CD14-positive monocyte (primary cell): ENCODE data around the gene SLC6A16. TPM values are rescaled to one million over a fixed set of nuclear protein-coding genes. Genes with fewer than 3 reads are reported as not detected.

Source experiments
- DNase-seq, 3 donors: peaks; one replicate each; pipeline ENCODE4 v3.0.0-alpha.2; 2011 to 2022
- H2AFZ ChIP-seq: 2 replicates; pipeline ENCODE4 v1.6.0; 2012; ENCODE audit warnings: mild to moderate bottlenecking, low read depth, low read length, inconsistent platforms; ENCODE audit not compliant: insufficient read depth, poor library complexity, severe bottlenecking
- H3K27ac ChIP-seq, 2 donors: 1 replicate in 1 of 2; 2 replicates in 1 of 2; pipeline ENCODE4 v1.5.1; 2012 to 2013; ENCODE audit warnings: low read length in 2 of 2, control low read depth in 1 of 2, inconsistent platforms in 1 of 2, low read depth in 1 of 2, mild to moderate bottlenecking in 1 of 2
- H3K27me3 ChIP-seq, 2 donors: one replicate each; pipeline versions ENCODE4 v1.6.0 to v1.6.1; 2011 to 2013; ENCODE audit warnings: low read length in 2 of 2; ENCODE audit not compliant: control insufficient read depth in 2 of 2, insufficient read depth in 2 of 2
- H3K36me3 ChIP-seq, 2 donors: replicated peaks in 1 of 2; 1 replicate in 1 of 2; 2 replicates in 1 of 2; pipeline versions ENCODE4 v1.5.1 to v1.6.1; 2012 to 2013; ENCODE audit warnings: low read length in 2 of 2, control low read depth in 1 of 2, inconsistent platforms in 1 of 2, mild to moderate bottlenecking in 1 of 2; ENCODE audit not compliant: insufficient read depth in 2 of 2, control insufficient read depth in 1 of 2
- H3K4me1 ChIP-seq, 2 donors: 1 replicate in 1 of 2; 2 replicates in 1 of 2; pipeline versions ENCODE4 v1.5.1 to v1.6.1; 2012 to 2013; ENCODE audit warnings: low read length in 2 of 2, control low read depth in 1 of 2, inconsistent platforms in 1 of 2, mild to moderate bottlenecking in 1 of 2, moderate library complexity in 1 of 2; ENCODE audit not compliant: insufficient read depth in 2 of 2, control insufficient read depth in 1 of 2
- H3K4me2 ChIP-seq: replicated peaks from 2 replicates; pipeline ENCODE3; 2012; ENCODE audit warnings: low read length, moderate library complexity, mild to moderate bottlenecking; ENCODE audit not compliant: poor library complexity, severe bottlenecking; ENCODE audit errors: extremely low read depth
- H3K4me3 ChIP-seq, 3 experiments: fragments of 200-600 bp in 1 of 3; sonication (generic) in 1 of 3; replicated peaks in 1 of 3; 1 replicate in 2 of 3; 2 replicates in 1 of 3; pipeline ENCODE4 v1.5.1; 2011 to 2013; ENCODE audit warnings: low read length in 3 of 3, mild to moderate bottlenecking in 3 of 3, control low read depth in 2 of 3, low read depth in 2 of 3, inconsistent platforms in 1 of 3, moderate library complexity in 1 of 3
- H3K79me2 ChIP-seq: 2 replicates; pipeline ENCODE4 v1.6.0; 2012; ENCODE audit warnings: mild to moderate bottlenecking, control low read depth, inconsistent platforms, low read length, moderate library complexity; ENCODE audit not compliant: insufficient read depth
- H3K9ac ChIP-seq: 2 replicates; pipeline ENCODE4 v1.6.0; 2017; ENCODE audit warnings: low read length, mild to moderate bottlenecking; ENCODE audit not compliant: insufficient read depth, poor library complexity, severe bottlenecking
- H3K9me3 ChIP-seq, 2 donors: replicated peaks in 1 of 2; 1 replicate in 1 of 2; 2 replicates in 1 of 2; pipeline versions ENCODE4 v1.5.1 to v1.6.1; 2012 to 2013; ENCODE audit warnings: low read length in 2 of 2, control low read depth in 1 of 2; ENCODE audit not compliant: control insufficient read depth in 1 of 2, insufficient read depth in 1 of 2
- H4K20me1 ChIP-seq: 2 replicates; pipeline ENCODE4 v1.6.0; 2012; ENCODE audit warnings: mild to moderate bottlenecking, low read length, control low read depth, moderate library complexity; ENCODE audit not compliant: insufficient read depth
- H3K27ac Mint-ChIP-seq, 7 donors: one replicate each; pipeline ENCODE4 v1.8.0; 2020; ENCODE audit warnings: mild to moderate bottlenecking in 7 of 7, mixed read lengths in 7 of 7, moderate library complexity in 6 of 7, inconsistent platforms in 2 of 7
- H3K27me3 Mint-ChIP-seq, 3 donors: one replicate each; pipeline ENCODE4 v1.8.0; 2021 to 2022; ENCODE audit warnings: low read depth in 3 of 3, mild to moderate bottlenecking in 3 of 3, mixed read lengths in 3 of 3, moderate library complexity in 3 of 3, inconsistent platforms in 1 of 3
- H3K36me3 Mint-ChIP-seq, 2 donors: one replicate each; pipeline ENCODE4 v1.8.0; 2020; ENCODE audit warnings: mixed read lengths in 2 of 2, inconsistent platforms in 1 of 2, mild to moderate bottlenecking in 1 of 2
- H3K4me1 Mint-ChIP-seq: one replicate; pipeline ENCODE4 v1.8.0; 2020; ENCODE audit warnings: mild to moderate bottlenecking, mixed read lengths
- H3K4me3 Mint-ChIP-seq, 2 donors: one replicate each; pipeline ENCODE4 v1.8.0; 2020; ENCODE audit warnings: mild to moderate bottlenecking in 2 of 2, mixed read lengths in 2 of 2, moderate library complexity in 1 of 2
- H3K9me3 Mint-ChIP-seq, 7 donors: one replicate each; pipeline ENCODE4 v1.8.0; 2020 to 2022; ENCODE audit warnings: mixed read lengths in 7 of 7, mild to moderate bottlenecking in 6 of 7, moderate library complexity in 6 of 7, inconsistent platforms in 2 of 7
- WGBS: methylation state at CpG from one replicate; pipeline ENCODE4 v1.1.5; 2013; ENCODE audit warnings: missing lambda C conversion rate; ENCODE audit not compliant: insufficient coverage; 5-methylcytosine and 5-hydroxymethylcytosine counted together
- intact Hi-C, 2 donors: fragments of 100-400 bp; cut with micrococcal nuclease; formaldehyde crosslinking; loops; one replicate each; pipeline versions ENCODE4 v1.15.0 to v1.15.1; 2023
- polyA plus RNA-seq, 3 donors: library from polyadenylated mRNA; depleted of rRNA in 1 of 3; unstranded in 2 of 3; stranded (reverse) in 1 of 3; fragments of 300-500 nt in 2 of 3; fragments of >200 nt in 1 of 3; fragmentation: Illumina TruSeq in 2 of 3; gene quantifications; 1 replicate in 2 of 3; 2 replicates in 1 of 3; pipeline ENCODE4 v1.2.3, GENCODE V29; 2012 to 2021
- TF ChIP-seq, protein P1 (sequence below): fragments of 200-600 bp; IDR thresholded peaks from one replicate; pipeline ENCODE4 v1.8.0; 2022; ENCODE audit warnings: antibody characterized with exemption, mild to moderate bottlenecking

Gene SLC6A16
- polyA plus RNA-seq, 3 donors: 0.21 to 1.5 (median 0.55) TPM

- H2AFZ ChIP-seq: no peak overlapping the region
- H3K4me1 Mint-ChIP-seq: peaks cover 62% of the 10 kb centered on the region
- peak overlapping the region in 5 of 7 donors; percentile 16 to 100 (median 81) for H3K27ac Mint-ChIP-seq
- peaks cover 47 to 70% of the 10 kb centered on the region in 2 donors for H3K4me1 ChIP-seq
- H3K27ac ChIP-seq: peak overlapping the region in 1 of 2 donors; percentile 95
- peak overlapping the region in 1 of 3 experiments; percentile 98 for H3K4me3 ChIP-seq
- H3K4me3 Mint-ChIP-seq: peak overlapping the region in 1 of 2 donors; percentile 96
- H3K36me3 ChIP-seq: peaks cover 22 to 40% of the 10 kb centered on the region in 2 donors
- H3K9me3 Mint-ChIP-seq: peaks cover 0 to 6% (median 0%) of the 10 kb centered on the region in 7 donors
- no peaks in the 10 kb centered on the region for H3K27me3 ChIP-seq
- H4K20me1 ChIP-seq: peaks cover 39% of the 10 kb centered on the region
- H3K27me3 Mint-ChIP-seq: peaks cover 0 to 3% (median 2%) of the 10 kb centered on the region in 3 donors
- whole genome bisulfite sequencing: 96% methylated on average over 12 of the region's 19 CpGs
- H3K9ac ChIP-seq: peak overlapping the region; percentile 47
- H3K36me3 Mint-ChIP-seq: peaks cover 24 to 40% of the 10 kb centered on the region in 2 donors
- H3K4me2 ChIP-seq: peak overlapping the region; percentile 98
- TF ChIP-seq, protein P1, sequence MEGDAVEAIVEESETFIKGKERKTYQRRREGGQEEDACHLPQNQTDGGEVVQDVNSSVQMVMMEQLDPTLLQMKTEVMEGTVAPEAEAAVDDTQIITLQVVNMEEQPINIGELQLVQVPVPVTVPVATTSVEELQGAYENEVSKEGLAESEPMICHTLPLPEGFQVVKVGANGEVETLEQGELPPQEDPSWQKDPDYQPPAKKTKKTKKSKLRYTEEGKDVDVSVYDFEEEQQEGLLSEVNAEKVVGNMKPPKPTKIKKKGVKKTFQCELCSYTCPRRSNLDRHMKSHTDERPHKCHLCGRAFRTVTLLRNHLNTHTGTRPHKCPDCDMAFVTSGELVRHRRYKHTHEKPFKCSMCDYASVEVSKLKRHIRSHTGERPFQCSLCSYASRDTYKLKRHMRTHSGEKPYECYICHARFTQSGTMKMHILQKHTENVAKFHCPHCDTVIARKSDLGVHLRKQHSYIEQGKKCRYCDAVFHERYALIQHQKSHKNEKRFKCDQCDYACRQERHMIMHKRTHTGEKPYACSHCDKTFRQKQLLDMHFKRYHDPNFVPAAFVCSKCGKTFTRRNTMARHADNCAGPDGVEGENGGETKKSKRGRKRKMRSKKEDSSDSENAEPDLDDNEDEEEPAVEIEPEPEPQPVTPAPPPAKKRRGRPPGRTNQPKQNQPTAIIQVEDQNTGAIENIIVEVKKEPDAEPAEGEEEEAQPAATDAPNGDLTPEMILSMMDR: no peak
- no peak for DNase-seq
- intact Hi-C loops: no loop called here
- H3K9me3 ChIP-seq: no peaks in the 10 kb centered on the region
- H3K79me2 ChIP-seq: peaks cover 36% of the 10 kb centered on the region
Measured at GRCh38 chr19:49337267-49338022, 12.5 kb upstream of the SLC6A16 start.

DNA sequence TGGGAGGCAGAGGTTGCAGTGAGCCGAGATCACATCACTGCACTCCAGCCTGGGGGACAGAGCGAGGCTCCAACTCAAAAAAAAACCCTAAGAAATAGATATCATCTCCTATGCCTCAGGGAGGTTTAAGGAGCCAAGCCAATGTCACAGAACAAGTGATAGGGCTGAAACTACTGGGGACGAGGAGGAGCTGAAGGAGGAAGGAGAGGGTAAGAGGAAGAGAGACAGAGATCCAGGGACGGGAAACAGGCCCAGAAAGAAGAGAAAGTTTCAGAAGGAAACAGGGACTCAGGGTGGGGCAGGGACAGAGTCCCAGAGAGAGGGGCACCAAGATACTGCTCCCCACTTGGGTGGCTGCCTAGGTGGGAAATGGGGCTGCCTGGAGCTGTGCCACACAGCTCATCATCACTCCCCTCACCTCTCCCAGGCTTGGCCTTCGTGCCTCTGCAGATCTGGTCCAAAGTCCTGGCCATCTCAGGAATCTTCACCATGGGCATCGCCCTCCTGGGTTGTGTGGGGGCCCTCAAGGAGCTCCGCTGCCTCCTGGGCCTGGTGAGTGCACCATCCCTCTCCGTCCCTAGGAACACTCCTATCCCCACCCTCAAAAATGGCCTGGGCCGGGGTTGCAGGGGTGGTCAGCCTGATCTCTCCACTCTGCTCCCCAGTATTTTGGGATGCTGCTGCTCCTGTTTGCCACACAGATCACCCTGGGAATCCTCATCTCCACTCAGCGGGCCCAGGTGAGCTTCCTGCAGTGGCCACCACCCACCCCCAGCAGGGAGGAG lies 11.7 kb upstream of the SLC6A16 start:
- Histone ChIP-seq H3K27me3 (no peaks in the 10 kb centered on the region), H3K27ac (peak overlapping the region; percentile 62 to 95), H3K9ac (peak overlapping the region; percentile 47), H3K79me2 (peaks cover 36% of the 10 kb centered on the region), H3K4me3 (peak overlapping the region; percentile 80 to 98 (median 88)), H3K9me3 (no peaks in the 10 kb centered on the region), H4K20me1 (peaks cover 39% of the 10 kb centered on the region), H3K4me1 (peaks cover 53 to 77% of the 10 kb centered on the region in 2 donors), H3K4me2 (peak overlapping the region; percentile 98), H3K36me3 (peaks cover 22 to 40% of the 10 kb centered on the region in 2 donors), H2AFZ (no peak overlapping the region)
- H3K27ac Mint-ChIP-seq: peak overlapping the region; percentile 93 to 100 (median 96)
- H3K4me1 Mint-ChIP-seq: peaks cover 67% of the 10 kb centered on the region
- peak in 1 of 3 donors; percentile 6 for DNase-seq
- TF ChIP-seq, protein P1: no peak
- H3K36me3 Mint-ChIP-seq: peaks cover 24 to 40% of the 10 kb centered on the region in 2 donors
- peaks cover 0 to 3% (median 2%) of the 10 kb centered on the region in 3 donors for H3K27me3 Mint-ChIP-seq
- intact Hi-C loops: no loop called here
- 60% methylated on average over 5 of the region's 10 CpGs for WGBS
- H3K4me3 Mint-ChIP-seq: peak overlapping the region; percentile 96 to 99
- H3K9me3 Mint-ChIP-seq: peaks cover 0 to 6% (median 0%) of the 10 kb centered on the region in 7 donors
